HS-5 (cell line): Measurements from ENCODE around the gene RAB39B.
A peak's percentile ranks its signal among the peaks of the same experiment; 100 is the strongest.
"Not testable (repeated sequence)": the region's sequence is repeated elsewhere in the genome, so short reads cannot be mapped to it uniquely, and the experiment has no call there.

Experiments used
- DNase-seq: peaks from one replicate; pipeline ENCODE4 v3.0.0-alpha.2; 2012; ENCODE audit warnings: low read depth

Gene RAB39B

GRCh38 chrX:155263854-155264628 lies at the start of gene RAB39B:
RAB39B (minus strand) TSS chrX:155264491; CDS start chrX:155264288, 203 bp downstream.
- DNase-seq = peak; percentile 20

GRCh38 chrX:155313766-155314165 lies 49.5 kb upstream of the RAB39B start:
- DNase-seq = no peak

- no peak for DNase-seq
Measured at GRCh38 chrX:155293771-155294170, 29.5 kb upstream of the RAB39B start.

- no peak for DNase-seq
Measured at GRCh38 chrX:155279873-155280272, 15.6 kb upstream of the RAB39B start.

- no peak for DNase-seq
Measured at GRCh38 chrX:155270969-155271368, 6.7 kb upstream of the RAB39B start.

- not testable (repeated sequence) for DNase-seq
Measured at GRCh38 chrX:155267995-155268394, 3.7 kb upstream of the RAB39B start.

DNA sequence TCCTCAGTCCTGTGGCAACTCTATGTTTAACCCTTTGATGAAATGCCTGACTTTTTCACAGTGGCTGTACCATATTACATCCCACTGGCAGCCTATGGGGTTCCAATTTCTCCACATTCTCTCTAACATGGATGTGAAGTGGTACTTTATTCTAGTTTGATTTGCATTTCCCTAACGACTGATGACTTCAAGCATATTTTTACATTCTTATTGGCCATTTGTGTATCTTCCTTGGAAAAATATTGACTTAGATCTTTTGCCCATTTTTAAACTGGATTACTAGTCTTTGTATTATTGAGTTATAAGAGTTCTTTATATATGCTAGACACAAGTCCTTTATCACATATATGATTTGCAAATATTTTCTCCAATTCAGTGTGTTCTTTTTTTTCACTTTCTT lies 2.1 kb upstream of the RAB39B start:
- no peak for DNase-seq

DNA sequence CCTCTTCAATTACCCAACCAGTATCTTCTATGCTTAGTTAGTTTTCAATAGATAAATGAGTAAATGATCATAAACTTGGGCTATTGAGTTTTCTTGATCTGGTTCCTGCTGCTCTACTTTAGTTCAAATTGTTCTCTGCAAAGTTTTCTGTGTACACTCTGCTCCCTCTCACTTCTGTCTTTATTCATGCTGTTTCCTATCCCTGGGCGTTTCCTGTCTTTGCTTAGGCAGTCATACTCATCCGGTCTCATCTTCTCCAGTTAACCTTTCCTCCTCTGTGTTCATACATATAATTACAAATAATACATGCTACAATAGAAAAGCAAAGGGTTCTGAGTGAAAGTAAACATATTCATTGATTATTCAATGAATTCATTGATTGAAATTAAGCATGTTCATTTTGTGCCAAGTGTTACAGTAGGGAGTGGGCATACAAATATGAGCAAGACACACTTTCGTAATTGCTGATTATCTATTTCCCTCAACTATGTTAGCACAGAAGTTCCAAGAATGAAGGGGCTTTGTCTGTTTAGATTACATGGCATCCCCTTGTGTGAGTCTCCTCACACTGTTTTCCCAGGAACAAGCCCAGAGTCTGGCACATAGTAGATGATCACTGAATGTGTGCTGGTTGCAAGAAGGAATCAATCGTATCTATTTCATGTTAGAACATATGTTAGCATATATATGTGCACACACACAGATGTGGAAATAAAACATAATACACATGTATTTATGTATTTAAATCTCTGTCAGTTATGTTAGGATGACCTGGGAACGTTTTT lies 1.1 kb downstream of the RAB39B start:
- no peak for DNase-seq

DNA sequence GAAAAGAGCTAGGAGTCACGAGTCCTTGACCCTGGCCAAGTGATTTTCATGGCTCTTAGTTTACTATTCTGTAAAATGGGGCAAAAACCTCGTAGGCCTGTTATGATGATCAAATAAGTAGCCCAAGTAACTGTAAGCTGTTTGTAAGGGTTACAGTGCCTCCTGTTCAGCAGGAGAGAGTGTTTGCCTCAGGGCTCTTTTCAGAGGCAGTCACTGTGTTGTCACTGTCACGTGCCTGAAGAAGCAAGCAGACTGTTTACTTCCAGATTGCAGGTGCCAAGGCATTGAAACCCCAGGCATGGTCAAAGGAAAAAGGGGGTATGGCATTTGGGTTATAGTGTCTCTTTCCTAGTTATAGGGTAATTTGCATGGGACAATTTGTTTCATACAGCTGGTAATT lies 4.5 kb downstream of the RAB39B start:
- no peak for DNase-seq

- DNase-seq = no peak
Measured at GRCh38 chrX:155251391-155251790, 12.9 kb downstream of the RAB39B start.

GRCh38 chrX:155247497-155247896 lies 16.8 kb downstream of the RAB39B start:
- DNase-seq = no peak

- no peak for DNase-seq
Measured at GRCh38 chrX:155246748-155247147, 17.5 kb downstream of the RAB39B start.

DNA sequence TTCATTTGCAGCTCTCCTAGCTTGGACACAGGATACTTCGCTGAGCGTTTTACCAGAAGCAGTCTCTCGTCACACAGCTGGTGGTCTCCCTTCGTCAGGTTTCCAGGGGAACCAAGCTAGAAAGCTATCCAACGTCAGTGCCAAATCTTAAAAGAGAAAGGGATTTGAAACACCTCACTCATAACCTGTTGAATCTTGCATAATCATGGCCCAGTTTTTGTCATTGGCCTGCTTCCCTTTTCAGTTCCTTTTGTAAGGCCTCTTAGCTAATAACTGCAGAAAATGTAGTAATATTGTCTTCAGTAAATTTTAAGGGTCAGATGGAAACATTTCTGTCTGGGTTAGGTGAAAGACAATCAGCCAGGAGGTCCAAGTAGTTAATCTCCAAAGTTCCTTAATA lies 22.0 kb downstream of the RAB39B start:
- DNase-seq = no peak

DNA sequence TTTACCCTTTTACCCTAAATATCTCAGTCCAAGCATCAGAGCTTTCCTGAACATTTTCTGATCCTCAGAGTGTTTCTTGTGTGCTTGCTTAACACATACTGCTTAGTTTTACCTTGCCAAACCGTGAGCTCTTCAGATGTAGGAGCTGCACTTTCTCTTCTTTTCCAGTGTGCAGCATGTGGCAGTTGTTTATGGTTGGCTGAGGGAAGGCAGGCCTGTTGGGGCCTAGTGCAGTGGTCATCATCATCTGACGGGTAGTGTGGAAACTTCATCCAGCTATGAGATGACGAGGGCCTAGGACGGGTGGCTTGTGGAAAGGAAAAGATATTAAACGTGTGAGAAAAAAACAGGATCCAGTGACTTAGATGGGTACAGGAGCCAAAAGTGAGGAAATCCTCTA lies 26.6 kb downstream of the RAB39B start:
- DNase-seq = no peak

- DNase-seq = no peak
Measured at GRCh38 chrX:155235891-155236290, 28.4 kb downstream of the RAB39B start.

- no peak for DNase-seq
Measured at GRCh38 chrX:155231163-155231562, 33.1 kb downstream of the RAB39B start.

DNA sequence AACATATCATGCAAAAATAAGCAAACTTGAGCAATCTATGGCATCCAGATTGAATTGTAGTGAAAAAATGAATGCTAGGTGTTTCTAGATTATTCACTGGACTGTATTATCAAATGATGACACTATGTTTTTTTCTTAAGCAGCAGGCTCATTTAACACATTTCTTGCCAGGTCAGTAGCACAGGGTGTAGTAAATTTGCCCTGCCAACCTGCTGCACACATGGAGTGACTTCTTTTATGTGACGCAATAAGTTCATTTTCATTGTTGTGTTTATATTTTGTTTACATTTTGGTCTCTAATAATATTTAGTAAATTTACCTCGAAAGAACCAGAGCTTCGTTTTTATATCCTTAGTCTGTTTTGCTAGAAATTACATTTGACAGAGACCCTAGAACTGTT lies 38.5 kb downstream of the RAB39B start:
- no peak for DNase-seq

GRCh38 chrX:155223746-155224145 lies 40.5 kb downstream of the RAB39B start:
- not testable (repeated sequence) for DNase-seq

DNA sequence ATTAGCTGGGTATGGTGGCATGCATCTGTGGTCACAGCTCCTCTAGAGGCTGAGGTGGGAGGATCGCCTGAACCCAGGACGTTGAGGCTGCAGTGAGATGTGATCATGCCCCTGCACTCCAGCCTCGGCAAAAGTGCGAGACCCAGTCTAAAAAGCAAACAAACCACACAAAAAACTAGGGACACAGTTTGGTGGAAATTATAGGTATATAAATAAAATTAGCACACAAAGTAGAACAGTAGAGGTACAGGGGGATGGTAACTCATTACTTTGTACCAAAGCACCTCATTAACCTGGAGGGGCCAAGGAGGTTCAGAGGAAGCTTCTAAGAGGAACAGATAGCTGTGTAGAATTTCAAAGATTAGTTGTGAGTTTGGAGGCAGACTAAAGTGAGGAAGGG lies 42.9 kb downstream of the RAB39B start:
- no peak for DNase-seq

DNA sequence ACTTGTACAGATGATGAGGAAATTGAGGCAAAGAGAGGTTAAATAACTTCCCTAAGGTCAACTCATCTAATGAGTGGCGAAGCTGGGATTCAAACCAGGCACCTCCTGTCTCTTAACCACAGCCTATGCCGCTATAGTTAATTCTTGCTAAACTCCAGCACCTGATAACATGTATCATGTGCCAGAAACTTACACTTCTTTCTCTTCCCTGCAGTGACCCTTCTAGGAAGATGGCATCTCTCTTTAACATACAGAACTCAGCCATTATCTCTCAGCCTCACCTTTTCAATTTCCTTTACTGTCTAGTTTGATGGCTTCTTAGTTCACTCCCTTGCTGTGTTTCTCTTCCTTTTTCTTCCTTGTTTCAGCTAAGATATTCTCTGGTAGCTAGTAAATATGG lies 45.5 kb downstream of the RAB39B start:
- no peak for DNase-seq

GRCh38 chrX:155216940-155217440 lies 47.3 kb downstream of the RAB39B start:
- DNase-seq = peak; percentile 24

DNA sequence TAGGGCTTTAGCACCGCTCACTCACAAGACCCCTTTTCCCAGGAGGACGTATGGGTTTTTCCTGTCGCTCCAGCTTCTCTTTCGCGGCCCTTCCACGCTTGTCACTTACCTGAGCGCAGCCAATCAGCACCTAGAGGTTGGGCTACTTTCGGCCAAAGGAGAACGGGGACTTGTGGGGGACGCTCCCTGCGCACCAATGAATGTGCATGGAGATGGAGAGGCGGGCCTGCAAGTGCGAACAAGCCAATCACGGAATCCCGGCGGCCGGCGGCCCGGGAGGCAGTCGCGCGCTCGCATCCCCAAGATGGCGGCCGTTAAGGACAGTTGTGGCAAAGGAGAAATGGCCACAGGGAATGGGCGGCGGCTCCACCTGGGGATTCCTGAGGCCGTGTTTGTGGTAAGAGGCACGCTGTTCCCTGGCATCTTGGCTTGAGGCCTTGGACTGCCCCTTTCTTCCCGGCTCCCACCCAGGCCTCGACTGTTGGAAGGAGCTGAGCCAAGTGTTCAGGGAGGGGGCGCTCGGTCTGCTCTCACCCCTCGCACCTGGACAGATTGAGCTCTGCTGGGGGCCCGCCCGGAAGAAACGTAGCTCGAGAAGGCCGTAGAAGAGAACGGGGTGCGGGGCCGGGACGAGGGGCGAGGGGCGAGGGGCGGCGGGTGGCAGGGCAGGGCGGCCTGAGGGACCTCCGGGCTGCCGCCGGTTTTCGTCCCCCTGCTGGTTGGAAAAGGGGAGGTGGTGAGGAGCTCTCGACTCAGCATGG lies 47.9 kb downstream of the RAB39B start, which contains the start of gene VBP1:
VBP1 (plus strand) TSS at position 282 of the 761 bp plus-strand sequence; CDS start at position 305, 23 bp downstream.
- peak; percentile 73 for DNase-seq
